ENCODE data around the gene VASN.

The VASN gene

GRCh38 chr16:4431023-4431422 lies 59.4 kb downstream of the VASN start:
- no peak overlapping the region for H3K4me2 ChIP-seq (ENCODE audit: low read length)

More at GRCh38 chr16:4431023-4431422, 59.4 kb downstream of the VASN start:
- H3K9me2 ChIP-seq (replicated peaks; ENCODE audit: control insufficient read depth, low read length) = no peaks in the 10 kb centered on the region
- peaks cover 88% of the 10 kb centered on the region for H3K79me2 ChIP-seq (ENCODE audit: control insufficient read depth, low read length)
- H3K9me3 ChIP-seq (ENCODE audit: control insufficient read depth, insufficient read depth, low read length) = no peaks in the 10 kb centered on the region
- no peak overlapping the region for H3K4me3 ChIP-seq (ENCODE audit: low read length)
- H4K20me1 ChIP-seq (ENCODE audit: control insufficient read depth, insufficient read depth, low read depth, low read length) = peaks cover 26% of the 10 kb centered on the region; the same call in 1 of the 2 replicates
- peaks cover 14% of the 10 kb centered on the region for H3K4me1 ChIP-seq (ENCODE audit: control insufficient read depth, low read length)
- TF ChIP-seq EZH2phosphoT487 (IDR thresholded peaks at IDR 0.05; ENCODE audit: borderline replicate concordance, low read length) (no peak), CTCF (IDR thresholded peaks at IDR 0.05; ENCODE audit: low read depth, low read length, poor library complexity, severe bottlenecking) (no peak)
- H3K27ac ChIP-seq (ENCODE audit: low read depth, low read length) = no peak overlapping the region
- H3K27me3 ChIP-seq (ENCODE audit: control insufficient read depth, low read length) = no peaks in the 10 kb centered on the region
- H3F3A ChIP-seq (ENCODE audit: control insufficient read depth, insufficient read depth) = 0 out of 2 replicates have a peak, but pooled peaks cover 3% of the 10 kb centered on the region
- H3K36me3 ChIP-seq (ENCODE audit: control insufficient read depth, low read length) = peaks cover 88% of the 10 kb centered on the region

All from DOHH2 (cell line).